Common myeloid progenitor, CD34-positive (primary cell): ENCODE measurements around the gene JAK1.

Experiments used
- CTCF ChIA-PET: fragments of 350-600 bp; sonication (Branson Sonifier 250); formaldehyde crosslinking; loops from one replicate; lab custom pipeline; 2021; ENCODE audit warnings: antibody characterized with exemption; lab: Charles Lee
- POLR2A ChIA-PET: fragments of 350-600 bp; sonication (Branson Sonifier 250); formaldehyde crosslinking; loops from one replicate; lab custom pipeline; 2021; ENCODE audit warnings: antibody characterized with exemption; lab: Charles Lee
- DNase-seq, 3 donors: peaks; one replicate each; pipeline versions ENCODE4 v3.0.0 to v3.0.0-alpha.2; 2013
- H3K27ac ChIP-seq, 2 experiments: 1 replicate in 1 of 2; 2 replicates in 1 of 2; pipeline ENCODE4 v1.7.0; 2013; ENCODE audit warnings: inconsistent platforms in 2 of 2, low read length in 2 of 2, mild to moderate bottlenecking in 2 of 2, low read depth in 1 of 2, moderate library complexity in 1 of 2; ENCODE audit not compliant: severe bottlenecking in 2 of 2, insufficient read depth in 1 of 2, poor library complexity in 1 of 2
- H3K27me3 ChIP-seq, 5 experiments: replicated peaks in 2 of 5; 1 replicate in 3 of 5; 2 replicates in 2 of 5; pipeline versions ENCODE4 v1.6.1 to v1.7.0; 2013; ENCODE audit warnings: low read length in 4 of 5, mild to moderate bottlenecking in 2 of 5, moderate library complexity in 2 of 5, inconsistent platforms in 1 of 5; ENCODE audit not compliant: insufficient read depth in 5 of 5, control insufficient read depth in 4 of 5
- H3K36me3 ChIP-seq, 4 experiments: 1 replicate in 2 of 4; 2 replicates in 2 of 4; pipeline versions ENCODE4 v1.6.1 to v1.7.0; 2013; ENCODE audit warnings: low read length in 3 of 4, control low read depth in 1 of 4, mild to moderate bottlenecking in 1 of 4; ENCODE audit not compliant: control insufficient read depth in 4 of 4, insufficient read depth in 4 of 4
- H3K4me1 ChIP-seq, 4 experiments: 1 replicate in 3 of 4; 2 replicates in 1 of 4; pipeline versions ENCODE4 v1.6.1 to v1.7.1; 2013; ENCODE audit warnings: low read length in 3 of 4, mild to moderate bottlenecking in 3 of 4, control low read depth in 1 of 4, inconsistent platforms in 1 of 4, moderate library complexity in 1 of 4; ENCODE audit not compliant: control insufficient read depth in 4 of 4, insufficient read depth in 4 of 4; ENCODE audit errors: control extremely low read depth in 1 of 4
- H3K4me3 ChIP-seq, 7 experiments: 1 replicate in 4 of 7; 2 replicates in 3 of 7; pipeline versions ENCODE4 v1.5.1 to v1.7.0; 2013; ENCODE audit warnings: mild to moderate bottlenecking in 7 of 7, low read length in 6 of 7, moderate library complexity in 6 of 7, inconsistent platforms in 2 of 7, low read depth in 2 of 7, control low read depth in 1 of 7; ENCODE audit not compliant: insufficient read depth in 4 of 7, control insufficient read depth in 1 of 7; ENCODE audit errors: extremely low read depth in 1 of 7
- H3K9me3 ChIP-seq, 5 experiments: 1 replicate in 4 of 5; 2 replicates in 1 of 5; pipeline versions ENCODE4 v1.6.1 to v1.7.1; 2013; ENCODE audit warnings: low read length in 4 of 5, mild to moderate bottlenecking in 2 of 5, inconsistent platforms in 1 of 5, low read depth in 1 of 5, moderate library complexity in 1 of 5; ENCODE audit not compliant: control insufficient read depth in 4 of 5, insufficient read depth in 2 of 5; ENCODE audit errors: control extremely low read depth in 1 of 5
- WGBS: methylation state at CpG from one replicate; pipeline ENCODE4 v1.1.5; 2013; ENCODE audit not compliant: insufficient coverage; 5-methylcytosine and 5-hydroxymethylcytosine counted together

JAK1 gene

GRCh38 chr1:64875101-64875500 is 91.2 kb downstream of the JAK1 start:
- DNase-seq: no peak
- WGBS: 98% methylated on average over 10 of the region's 10 CpGs
- Histone ChIP-seq H3K27me3 (no peaks in the 10 kb centered on the region), H3K4me3 (no peak overlapping the region), H3K9me3 (no peaks in the 10 kb centered on the region), H3K36me3 (peaks cover 26 to 79% (median 59%) of the 10 kb centered on the region in 4 experiments), H3K27ac (no peak overlapping the region), H3K4me1 (no peaks in the 10 kb centered on the region)
- ChIA-PET CTCF (interaction anchor here (1.2 kb wide), 1 partner anchor 10 kb away, joined by 3 read pairs; no protein-coding TSS in a partner anchor), POLR2A (no interaction called here)

GRCh38 chr1:64874666-64875065 is 91.7 kb downstream of the JAK1 start:
- 100% methylated on average over 2 of the region's 3 CpGs for WGBS
- no peaks in the 10 kb centered on the region for H3K4me1 ChIP-seq
- peaks cover 26 to 81% (median 63%) of the 10 kb centered on the region in 4 experiments for H3K36me3 ChIP-seq
- ChIA-PET CTCF (interaction anchor here (1.2 kb wide), 1 partner anchor 9 kb away, joined by 3 read pairs; no protein-coding TSS in a partner anchor), POLR2A (no interaction called here)
- H3K27ac ChIP-seq: no peak overlapping the region
- no peaks in the 10 kb centered on the region for H3K27me3 ChIP-seq
- no peaks in the 10 kb centered on the region for H3K9me3 ChIP-seq
- H3K4me3 ChIP-seq: no peak overlapping the region
- DNase-seq: no peak

GRCh38 chr1:64873576-64873975 is 92.8 kb downstream of the JAK1 start:
- CTCF ChIA-PET: interaction anchor here (1.0 kb wide), 4 partner anchors 9 to 168 kb away, joined by 3 to 4 read pairs (median 4); no protein-coding TSS in a partner anchor
- POLR2A ChIA-PET: no interaction called here
- no peak for DNase-seq
- no peak overlapping the region for H3K27ac ChIP-seq
- 93% methylated on average over 6 of the region's 9 CpGs for WGBS
- H3K36me3 ChIP-seq: peaks cover 21 to 85% (median 66%) of the 10 kb centered on the region in 4 experiments
- no peaks in the 10 kb centered on the region for H3K27me3 ChIP-seq
- no peaks in the 10 kb centered on the region for H3K9me3 ChIP-seq
- H3K4me3 ChIP-seq: no peak overlapping the region
- H3K4me1 ChIP-seq: no peaks in the 10 kb centered on the region

- no peaks in the 10 kb centered on the region for H3K27me3 ChIP-seq
- no peak overlapping the region for H3K4me3 ChIP-seq
- no peak overlapping the region for H3K27ac ChIP-seq
- peaks cover 17 to 85% (median 64%) of the 10 kb centered on the region in 4 experiments for H3K36me3 ChIP-seq
- no peak for DNase-seq
- WGBS: 100% methylated on average over 1 of the region's 1 CpG
- peaks cover 0 to 3% (median 0%) of the 10 kb centered on the region in 4 experiments for H3K4me1 ChIP-seq
- ChIA-PET CTCF (interaction anchor here (0.9 kb wide), 1 partner anchor 169 kb away, joined by 3 read pairs; no protein-coding TSS in a partner anchor), POLR2A (interaction anchor here (0.5 kb wide), 1 partner anchor 23 kb away, joined by 4 read pairs; no protein-coding TSS in a partner anchor)
- H3K9me3 ChIP-seq: no peaks in the 10 kb centered on the region
These were observed 94.3 kb downstream of the JAK1 start for GRCh38 chr1:64872067-64872466.

GRCh38 chr1:64871256-64871655 is 95.1 kb downstream of the JAK1 start:
- CTCF ChIA-PET: interaction anchor here (0.9 kb wide), 1 partner anchor 170 kb away, joined by 3 read pairs; no protein-coding TSS in a partner anchor

GRCh38 chr1:64867266-64867665 is 99.1 kb downstream of the JAK1 start:
- Histone ChIP-seq H3K27ac (peak overlapping the region in 1 of 2 experiments; percentile 1), H3K9me3 (peaks cover 0 to 3% (median 0%) of the 10 kb centered on the region in 5 experiments), H3K36me3 (peaks cover 18 to 63% (median 45%) of the 10 kb centered on the region in 4 experiments), H3K4me1 (peaks cover 9 to 33% (median 19%) of the 10 kb centered on the region in 4 experiments), H3K27me3 (no peaks in the 10 kb centered on the region), H3K4me3 (no peak overlapping the region)
- ChIA-PET CTCF (interaction anchor here (0.8 to 2.0 kb wide), 3 partner anchors 10 to 38 kb away, joined by 3 to 11 read pairs (median 4); no protein-coding TSS in a partner anchor), POLR2A (no interaction called here)
- 100% methylated on average over 1 of the region's 1 CpG for WGBS
- no peak for DNase-seq

More at GRCh38 chr1:64871256-64871655, 95.1 kb downstream of the JAK1 start:
- H3K4me1 ChIP-seq: peaks cover 0 to 4% (median under 1%) of the 10 kb centered on the region in 4 experiments
- WGBS: 86% methylated on average over 3 of the region's 8 CpGs
- POLR2A ChIA-PET: no interaction called here
- H3K9me3 ChIP-seq: no peaks in the 10 kb centered on the region
- no peak for DNase-seq
- no peaks in the 10 kb centered on the region for H3K27me3 ChIP-seq
- peaks cover 22 to 88% (median 69%) of the 10 kb centered on the region in 4 experiments for H3K36me3 ChIP-seq
- no peak overlapping the region for H3K27ac ChIP-seq
- H3K4me3 ChIP-seq: no peak overlapping the region

GRCh38 chr1:64866689-64867088 is 99.7 kb downstream of the JAK1 start:
- no peak overlapping the region for H3K4me3 ChIP-seq
- CTCF ChIA-PET: interaction anchor here (1.8 kb wide), 1 partner anchor 10 kb away, joined by 5 read pairs; no protein-coding TSS in a partner anchor
- H3K4me1 ChIP-seq: peaks cover 9 to 37% (median 21%) of the 10 kb centered on the region in 4 experiments
- WGBS: 98% methylated on average over 10 of the region's 10 CpGs
- H3K27ac ChIP-seq: no peak overlapping the region
- peaks cover 0 to 3% (median 0%) of the 10 kb centered on the region in 5 experiments for H3K9me3 ChIP-seq
- DNase-seq: no peak
- H3K36me3 ChIP-seq: peaks cover 18 to 57% (median 40%) of the 10 kb centered on the region in 4 experiments
- H3K27me3 ChIP-seq: no peaks in the 10 kb centered on the region
- POLR2A ChIA-PET: interaction anchor here (1.5 kb wide), 1 partner anchor 99 kb away, joined by 3 read pairs; no protein-coding TSS in a partner anchor
